HepG2 (cell line): ENCODE results near the gene GPS1. TPM values are rescaled to one million over a fixed set of nuclear protein-coding genes. Genes with fewer than 3 reads are reported as not detected.

Experiments
- ARID3A ChIP-seq: IDR thresholded peaks from 2 replicates; pipeline ENCODE4 v1.6.1; 2012; ENCODE audit warnings: low read depth, low read length, improper control_type of control experiment
- ELF3 ChIP-seq: IDR thresholded peaks from 2 replicates; pipeline ENCODE4 v1.6.1; 2016; ENCODE audit warnings: missing genetic modification reagents, missing compliant biosample characterization
- FOXP1 ChIP-seq, 2 experiments: fragments of 450-650 bp in 1 of 2; IDR thresholded peaks; 2 replicates each; pipeline ENCODE4 v1.6.1; 2017 to 2018; ENCODE audit warnings: antibody characterized with exemption in 1 of 2
- GLMP ChIP-seq: sonication (generic); formaldehyde crosslinking; IDR thresholded peaks from 2 replicates; pipeline ENCODE4 v1.9.0; 2021; ENCODE audit warnings: missing genetic modification reagents, mild to moderate bottlenecking, borderline replicate concordance
- KLF12 ChIP-seq: sonication (generic); formaldehyde crosslinking; IDR thresholded peaks from 2 replicates; pipeline ENCODE4 v1.4.0; 2020; ENCODE audit warnings: missing genetic modification reagents, borderline replicate concordance
- KMT2A ChIP-seq: sonication (generic); formaldehyde crosslinking; IDR thresholded peaks from 2 replicates; pipeline ENCODE4 v1.4.0; 2020; ENCODE audit warnings: missing genetic modification reagents
- LRRFIP1 ChIP-seq: sonication (generic); formaldehyde crosslinking; conservative IDR thresholded peaks from 2 replicates; pipeline ENCODE4 v1.4.0; 2020; ENCODE audit warnings: missing genetic modification reagents
- MBD4 ChIP-seq: IDR thresholded peaks from 2 replicates; pipeline ENCODE4 v1.6.1; 2012; ENCODE audit warnings: low read length, inconsistent platforms, borderline replicate concordance
- MIER2 ChIP-seq: IDR thresholded peaks from 2 replicates; pipeline ENCODE4 v1.6.1; 2016; ENCODE audit warnings: missing biosample characterization, missing genetic modification reagents
- NR2F2 ChIP-seq: IDR thresholded peaks from 2 replicates; pipeline ENCODE4 v1.6.1; 2012; ENCODE audit warnings: low read depth, inconsistent platforms, borderline replicate concordance
- ONECUT2 ChIP-seq: sonication (generic); formaldehyde crosslinking; IDR thresholded peaks from 2 replicates; pipeline ENCODE4 v1.4.0; 2020; ENCODE audit warnings: missing genetic modification reagents
- POLR2AphosphoS2 ChIP-seq: IDR thresholded peaks from 2 replicates; pipeline ENCODE4 v1.6.1; 2011; ENCODE audit warnings: low read depth, low read length, improper control_type of control experiment
- SMAD3 ChIP-seq: sonication (generic); formaldehyde crosslinking; IDR thresholded peaks from 2 replicates; pipeline ENCODE4 v1.4.0; 2020; ENCODE audit warnings: missing genetic modification reagents
- SNAPC2 ChIP-seq: sonication (generic); formaldehyde crosslinking; IDR thresholded peaks from 2 replicates; pipeline ENCODE4 v1.8.1; 2022; ENCODE audit warnings: mild to moderate bottlenecking, missing genetic modification reagents
- TCF12 ChIP-seq, 2 experiments: fragments of 450-650 bp in 1 of 2; sonication (generic) in 1 of 2; formaldehyde crosslinking in 1 of 2; IDR thresholded peaks; 2 replicates each; pipeline versions ENCODE4 v1.6.1 to v1.8.0; 2017 to 2022; ENCODE audit warnings: antibody characterized with exemption in 1 of 2, mild to moderate bottlenecking in 1 of 2, missing genetic modification reagents in 1 of 2, moderate library complexity in 1 of 2
- ZBTB10 ChIP-seq: sonication (generic); formaldehyde crosslinking; IDR thresholded peaks from 2 replicates; pipeline ENCODE4 v1.4.0; 2020; ENCODE audit warnings: missing genetic modification reagents, borderline replicate concordance
- ZBTB8A ChIP-seq: sonication (generic); formaldehyde crosslinking; IDR thresholded peaks from 2 replicates; pipeline ENCODE4 v1.4.0; 2020; ENCODE audit warnings: mild to moderate bottlenecking, low read depth, missing genetic modification reagents, borderline replicate concordance
- ZNF331 ChIP-seq: sonication (generic); formaldehyde crosslinking; IDR thresholded peaks from 2 replicates; pipeline ENCODE4 v1.4.0; 2020; ENCODE audit warnings: missing genetic modification reagents
- ZNF350 ChIP-seq: sonication (generic); formaldehyde crosslinking; IDR thresholded peaks from 2 replicates; pipeline ENCODE4 v1.4.0; 2020; ENCODE audit warnings: mild to moderate bottlenecking, low read depth, missing genetic modification reagents, borderline replicate concordance
- ZNF552 ChIP-seq: sonication (generic); formaldehyde crosslinking; IDR thresholded peaks from 2 replicates; pipeline ENCODE4 v1.9.0; 2022; ENCODE audit warnings: missing genetic modification reagents, mild to moderate bottlenecking, borderline replicate concordance
- ZNF644 ChIP-seq: IDR thresholded peaks from 2 replicates; pipeline ENCODE4 v1.6.1; 2016; ENCODE audit warnings: low read depth
- ZNF781 ChIP-seq: sonication (generic); formaldehyde crosslinking; IDR thresholded peaks from 2 replicates; pipeline ENCODE4 v1.5.1; 2020; ENCODE audit warnings: borderline replicate concordance, mild to moderate bottlenecking, missing genetic modification reagents; ENCODE audit errors: not compliant biosample characterization
- polyA plus RNA-seq, 8 experiments: library from polyadenylated mRNA; depleted of rRNA in 3 of 8; stranded (reverse) in 7 of 8; unstranded in 1 of 8; fragments of >200 nt; fragmentation: Illumina TruSeq in 4 of 8; extraction: Trizol in 4 of 8; gene quantifications; 2 replicates each; pipeline versions ENCODE4 v1.2.1 to v1.2.3, GENCODE V29; 2011 to 2016; ENCODE audit warnings: low read depth in 4 of 8, missing spikeins in 1 of 8, mixed read lengths in 1 of 8; ENCODE audit not compliant: insufficient read depth in 1 of 8
- total RNA-seq, 5 experiments: library from RNA; depleted of rRNA; stranded (reverse); fragments of >200 nt; fragmentation: Illumina TruSeq; extraction: Trizol; gene quantifications; 2 replicates each; pipeline ENCODE4 v1.2.3, GENCODE V29; 2016; ENCODE audit warnings: low read depth in 1 of 5

The GPS1 gene
- total and polyA plus RNA-seq, 2 of the 13 experiments (the other 11 are each of a cell fraction or from before 2014, with no cell fraction given), result 124 to 128 TPM

- TF ChIP-seq ZBTB10 (CRISPR knock-in tag) (peak; percentile 23; the same call in 1 of the 2 replicates), POLR2AphosphoS2 (no peak), FOXP1 (IDR thresholded peaks at IDR 0.05) (no peak), FOXP1 (CRISPR knock-in tag; IDR thresholded peaks at IDR 0.05) (no peak), TCF12 (IDR thresholded peaks at IDR 0.05) (no peak), TCF12 (CRISPR knock-in tag; IDR thresholded peaks at IDR 0.05) (no peak; the same call in none of the 2 replicates), KMT2A (CRISPR knock-in tag) (no peak), ZNF331 (CRISPR knock-in tag) (no peak), MBD4 (no peak), ARID3A (no peak), ZNF781 (peak; percentile 13), MIER2 (no peak), ZNF644 (CRISPR knock-in tag) (no peak), KLF12 (CRISPR knock-in tag) (no peak; the same call in 1 of the 2 replicates), ELF3 (CRISPR knock-in tag) (no peak), ONECUT2 (CRISPR knock-in tag) (no peak), SNAPC2 (CRISPR knock-in tag) (no peak), GLMP (CRISPR knock-in tag) (no peak), ZBTB8A (CRISPR knock-in tag) (no peak), LRRFIP1 (no peak), ZNF350 (CRISPR knock-in tag) (no peak), ZNF552 (CRISPR knock-in tag) (no peak), SMAD3 (no peak), NR2F2 (no peak)
These were observed 47.5 kb downstream of the GPS1 start (continued) for GRCh38 chr17:82098939-82099763.
